ENCODE measurements around the gene TMPRSS12. TPM values are rescaled to one million over a fixed set of nuclear protein-coding genes. Genes with fewer than 3 reads are reported as not detected.

The TMPRSS12 gene
- total and polyA plus RNA-seq, 9 of the 15 experiments (the other 6 are each of a cell fraction or from before 2014, with no cell fraction given): 0.04 TPM; not detected in 8

- no peak for FAIRE-seq
- H3K4me1 ChIP-seq (replicated peaks in 1 of 2; ENCODE audit: control insufficient read depth in 2 of 2, insufficient read depth in 2 of 2, low read length in 2 of 2): peaks cover 0 to 3% of the 10 kb centered on the region in 2 experiments; a peak in 1 of 5 replicates
- H4K20me1 ChIP-seq (replicated peaks; ENCODE audit: control insufficient read depth, insufficient read depth, low read length): no peaks in the 10 kb centered on the region
- in situ Hi-C loops (cut with MboI) (no loop called here), intact Hi-C loops (cut with micrococcal nuclease) (no loop called here)
- ChIA-PET CTCF (ENCODE audit: low intra/inter-chr PET ratio) (no interaction called here), POLR2A (no interaction called here)
- H3K79me2 ChIP-seq (ENCODE audit: control insufficient read depth, insufficient read depth, low read length): no peaks in the 10 kb centered on the region
- no peak overlapping the region for H3K4me3 ChIP-seq
- DNase-seq (ENCODE audit: extremely low read depth in 1 of 4, low spot score in 3 of 4): no peak
- H3K9me3 ChIP-seq (replicated peaks; ENCODE audit: control insufficient read depth, insufficient read depth, low read depth, low read length): no peaks in the 10 kb centered on the region
- TF ChIP-seq FOS (IDR thresholded peaks at IDR 0.05; ENCODE audit: extremely low read depth, insufficient read length) (no peak), ZNF212 (CRISPR knock-in tag; IDR thresholded peaks at IDR 0.05) (no peak), ZNF232 (CRISPR knock-in tag; IDR thresholded peaks at IDR 0.05) (no peak), SLC30A9 (CRISPR knock-in tag; IDR thresholded peaks at IDR 0.05) (no peak), ZFPM2 (CRISPR knock-in tag; IDR thresholded peaks at IDR 0.05) (no peak), CHCHD3 (CRISPR knock-in tag; IDR thresholded peaks at IDR 0.05) (no peak), HNRNPLL (IDR thresholded peaks at IDR 0.05; ENCODE audit: low read depth, low read length, poor library complexity, severe bottlenecking) (no peak), ESRRA (IDR thresholded peaks at IDR 0.05; ENCODE audit: borderline replicate concordance, low read depth) (no peak), E2F5 (CRISPR knock-in tag; IDR thresholded peaks at IDR 0.05) (no peak)
- no peak overlapping the region for H3K4me2 ChIP-seq (ENCODE audit: insufficient read depth, low read length)
- H3K27me3 ChIP-seq (ENCODE audit: control insufficient read depth in 2 of 2, insufficient read depth in 2 of 2, low read length in 2 of 2): no peaks in the 10 kb centered on the region
- H3K9ac ChIP-seq (ENCODE audit: insufficient read depth in 1 of 2, low read depth in 2 of 2, low read length in 2 of 2): no peak overlapping the region
- H3K27ac ChIP-seq (ENCODE audit: extremely low read depth, low read depth, low read length): no peak overlapping the region
- no peaks in the 10 kb centered on the region for H3K9me1 ChIP-seq (ENCODE audit: control insufficient read depth, insufficient read depth, low read length)
- H2AFZ ChIP-seq (ENCODE audit: low read depth, low read length): no peak overlapping the region
- BruUV-seq (replicated peaks): no TSS peak
- peaks cover 42% of the 10 kb centered on the region for H3K36me3 ChIP-seq (ENCODE audit: control insufficient read depth, insufficient read depth, low read length)
- no peak for ATAC-seq
Measured at GRCh38 chr12:50820177-50820576, 22.5 kb upstream of the TMPRSS12 start.
